Measurements from ENCODE around the gene TTK.

GRCh38 chr6:79984261-79984660 lies 20.2 kb upstream of the TTK start:
- TF ChIP-seq POLR2AphosphoS5 (IDR thresholded peaks at IDR 0.05) (no peak), CTCF (IDR thresholded peaks at IDR 0.05 in 8 of 11, conservative IDR thresholded peaks at IDR 0.05 in 3 of 11) (no peak), POLR2A (IDR thresholded peaks at IDR 0.05) (no peak)

All from spleen (tissue), 7 donors.